Left forelimb (tissue), 1 donor: ENCODE measurements around the gene TTC39A.

ENCODE experiments used
- DNase-seq: peaks from one replicate; pipeline ENCODE4 v3.0.0-alpha.2; 2018; ENCODE audit warnings: low spot score

The TTC39A gene

DNA sequence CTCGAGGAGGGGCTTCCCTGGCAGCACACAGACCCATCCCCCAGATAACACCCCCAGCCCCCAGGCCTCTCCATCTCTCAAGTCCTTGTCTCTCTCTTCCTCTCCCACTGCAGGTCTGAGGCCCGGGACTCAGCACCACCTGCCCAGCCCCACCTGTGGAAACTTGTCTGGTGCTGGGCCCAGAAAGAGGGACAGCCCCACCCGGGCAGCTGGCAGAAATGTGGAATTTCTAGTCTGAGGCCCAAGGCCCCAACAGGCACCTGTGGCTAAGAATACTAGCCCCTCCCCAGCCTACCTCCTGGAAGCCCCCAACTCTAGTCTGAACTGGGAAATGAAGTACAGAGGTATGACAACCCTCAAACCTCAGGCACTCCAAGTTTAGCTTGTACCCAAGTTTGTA lies 15.4 kb downstream of the TTC39A start:
- DNase-seq = no peak

- DNase-seq = no peak
Measured at GRCh38 chr1:51313961-51314777, 16.2 kb downstream of the TTC39A start.

DNA sequence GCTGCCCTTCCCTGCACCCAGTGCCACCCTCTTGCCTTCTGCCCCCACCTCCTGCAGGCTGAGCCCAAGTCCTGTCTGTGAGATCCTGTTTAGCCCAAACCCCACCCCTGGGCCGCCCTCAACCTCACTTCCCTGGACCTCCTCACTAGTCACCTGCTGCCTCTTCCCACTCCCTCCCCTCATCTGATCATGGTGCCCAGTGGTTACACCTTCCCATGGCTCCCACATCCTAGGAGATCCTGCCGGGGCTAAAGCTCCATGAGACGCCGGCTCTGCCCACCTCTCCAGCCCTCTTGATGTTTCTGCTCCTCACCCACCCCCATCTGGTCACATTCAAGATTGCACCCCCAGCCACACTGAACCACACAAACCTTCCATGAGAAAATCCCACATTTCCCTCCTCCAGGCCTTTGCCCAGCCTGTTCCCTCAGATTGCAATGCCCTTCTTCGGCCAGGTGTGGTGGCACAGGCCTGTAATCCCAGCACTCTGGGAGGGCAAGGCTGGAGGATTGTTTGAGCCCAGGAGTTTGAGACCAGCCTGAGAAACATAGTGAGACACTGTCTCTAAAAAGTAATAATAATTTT lies 17.0 kb downstream of the TTC39A start:
- no peak for DNase-seq

DNA sequence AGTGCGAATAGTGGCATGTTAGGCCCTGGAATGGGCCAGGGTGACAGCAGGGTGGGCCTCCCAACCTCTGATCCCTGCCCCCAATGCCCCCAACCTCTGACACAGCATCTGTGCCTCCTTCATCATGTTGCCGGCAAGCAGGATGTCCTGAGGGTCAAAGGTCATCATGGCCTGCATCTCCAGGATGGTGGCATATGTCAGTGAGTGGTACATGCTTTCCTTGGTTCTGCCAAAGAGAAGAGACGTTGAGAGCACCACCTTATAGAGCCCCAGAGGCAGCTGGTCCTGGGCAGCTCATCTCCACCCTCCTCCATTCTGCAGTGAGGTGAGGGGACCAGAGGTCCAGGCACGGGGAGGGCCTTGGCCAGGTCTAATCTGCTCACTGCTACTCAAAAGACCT lies 17.6 kb downstream of the TTC39A start:
- DNase-seq = no peak

DNA sequence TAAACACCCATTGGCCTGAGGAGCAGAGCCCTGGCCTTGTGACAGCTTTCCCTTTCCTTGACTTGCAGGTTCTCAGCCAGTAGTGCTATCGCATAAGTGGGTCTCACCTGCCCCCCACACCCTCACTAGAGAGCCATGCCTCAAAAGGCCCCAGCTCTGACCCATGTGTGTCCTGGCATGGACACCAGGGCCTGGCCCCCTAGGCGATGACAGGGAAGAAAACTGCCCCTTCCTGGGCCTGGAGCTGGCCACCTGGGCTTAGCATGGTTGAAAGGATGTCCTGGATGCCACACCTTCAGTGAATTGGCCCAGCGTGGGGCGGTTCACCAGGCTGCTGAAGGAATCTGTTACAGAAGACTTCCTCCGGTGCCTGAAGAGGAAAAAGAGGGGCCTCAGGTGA lies 18.5 kb downstream of the TTC39A start:
- no peak for DNase-seq

GRCh38 chr1:51310871-51311613 lies 19.3 kb downstream of the TTC39A start:
- no peak for DNase-seq

GRCh38 chr1:51309291-51309690 lies 21.1 kb downstream of the TTC39A start:
- DNase-seq = no peak

DNA sequence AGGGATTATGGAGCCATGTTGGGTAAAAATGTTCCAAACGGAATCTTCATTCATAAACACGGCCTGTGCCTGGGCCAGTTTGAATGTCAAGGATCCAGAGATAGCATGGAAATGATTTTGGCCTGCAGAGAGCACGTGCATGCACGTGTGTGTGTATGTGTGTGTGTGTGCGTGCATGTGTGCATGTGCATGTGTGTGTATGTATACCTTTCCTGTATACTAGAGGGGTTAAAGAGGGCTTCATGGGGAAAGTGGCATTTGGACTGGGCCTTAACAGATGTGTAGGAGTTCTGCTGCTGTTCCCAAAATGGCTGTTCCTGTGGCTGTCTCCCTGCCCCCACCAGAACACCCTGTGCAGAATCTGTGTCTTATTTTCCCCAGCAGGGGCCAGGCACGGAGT lies 21.7 kb downstream of the TTC39A start:
- DNase-seq = no peak

DNA sequence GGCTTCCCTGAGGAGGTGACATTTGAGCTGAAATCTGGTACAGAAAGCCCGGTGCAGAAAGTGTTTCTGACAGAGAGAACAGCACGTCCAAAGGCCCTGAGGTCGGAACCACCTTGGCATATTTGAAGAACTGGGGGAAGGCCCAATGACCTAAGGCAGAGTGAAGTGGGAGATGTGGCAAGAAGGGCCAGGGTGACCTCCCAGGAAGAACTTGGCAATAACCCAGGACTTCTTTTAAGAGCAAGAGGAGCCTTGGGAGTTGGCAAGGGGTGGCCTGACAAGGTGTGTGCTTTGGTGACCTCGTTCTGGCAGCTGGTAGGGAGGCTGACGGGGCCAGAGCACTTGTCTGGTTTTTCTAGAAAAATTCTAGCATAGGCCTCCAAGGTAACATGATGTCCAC lies 23.4 kb downstream of the TTC39A start:
- DNase-seq = no peak

GRCh38 chr1:51305371-51305823 lies 25.0 kb downstream of the TTC39A start:
- DNase-seq = no peak

- no peak for DNase-seq
Measured at GRCh38 chr1:51304360-51304759, 26.0 kb downstream of the TTC39A start.

GRCh38 chr1:51303751-51304251 lies 26.6 kb downstream of the TTC39A start:
- no peak for DNase-seq

GRCh38 chr1:51303315-51303714 lies 27.0 kb downstream of the TTC39A start:
- no peak for DNase-seq

- no peak for DNase-seq
Measured at GRCh38 chr1:51302746-51303145, 27.6 kb downstream of the TTC39A start.

GRCh38 chr1:51302270-51302669 lies 28.1 kb downstream of the TTC39A start:
- no peak for DNase-seq

DNA sequence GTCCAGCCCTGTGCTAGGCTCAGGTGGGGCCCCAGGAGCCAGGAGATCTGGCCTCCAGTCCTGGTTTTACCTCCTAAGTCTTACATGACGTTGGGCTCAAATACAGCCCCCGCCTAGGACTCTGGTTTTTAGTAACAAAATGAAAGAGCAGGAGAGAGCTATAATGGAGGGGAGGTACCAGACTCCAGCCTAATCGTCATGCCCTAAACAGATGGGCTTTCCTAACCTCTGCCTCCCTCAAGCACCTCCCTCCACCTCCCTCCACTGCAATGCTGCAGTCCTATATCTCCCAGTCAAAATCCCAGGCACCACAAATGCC lies 28.6 kb downstream of the TTC39A start:
- DNase-seq = no peak

DNA sequence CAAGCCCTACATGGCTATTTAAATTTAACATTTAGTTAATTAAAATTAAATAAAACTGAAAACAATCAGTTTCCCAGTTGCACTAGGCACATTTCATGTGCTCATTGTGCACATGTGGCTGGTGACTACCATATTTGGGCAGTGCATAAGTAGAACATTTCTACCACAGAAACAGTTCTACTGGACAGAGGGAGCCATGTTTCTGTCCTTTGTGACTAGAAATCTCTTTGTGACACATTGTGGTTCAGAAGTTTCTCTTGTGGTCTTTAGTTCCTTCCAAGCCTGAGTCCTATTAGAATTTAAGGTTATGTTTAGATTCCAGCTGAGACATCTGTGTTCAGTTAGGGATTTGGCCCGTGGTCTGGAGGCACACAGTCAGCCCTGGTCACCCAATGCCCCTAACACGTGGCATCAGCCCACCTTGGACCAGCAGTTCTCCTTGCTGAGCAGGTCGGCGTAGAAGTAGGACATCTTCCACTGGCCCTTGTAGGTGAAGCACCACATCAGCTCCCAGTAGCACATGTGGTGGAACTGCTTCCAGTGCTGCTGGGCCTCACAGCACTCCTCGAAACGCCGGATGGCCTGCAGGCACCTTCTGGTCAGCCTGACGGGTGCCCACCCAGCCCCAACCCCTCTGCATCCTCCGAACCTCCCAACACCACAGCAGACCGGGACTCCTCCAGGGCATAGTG lies 29.1 kb downstream of the TTC39A start:
- DNase-seq = no peak

DNA sequence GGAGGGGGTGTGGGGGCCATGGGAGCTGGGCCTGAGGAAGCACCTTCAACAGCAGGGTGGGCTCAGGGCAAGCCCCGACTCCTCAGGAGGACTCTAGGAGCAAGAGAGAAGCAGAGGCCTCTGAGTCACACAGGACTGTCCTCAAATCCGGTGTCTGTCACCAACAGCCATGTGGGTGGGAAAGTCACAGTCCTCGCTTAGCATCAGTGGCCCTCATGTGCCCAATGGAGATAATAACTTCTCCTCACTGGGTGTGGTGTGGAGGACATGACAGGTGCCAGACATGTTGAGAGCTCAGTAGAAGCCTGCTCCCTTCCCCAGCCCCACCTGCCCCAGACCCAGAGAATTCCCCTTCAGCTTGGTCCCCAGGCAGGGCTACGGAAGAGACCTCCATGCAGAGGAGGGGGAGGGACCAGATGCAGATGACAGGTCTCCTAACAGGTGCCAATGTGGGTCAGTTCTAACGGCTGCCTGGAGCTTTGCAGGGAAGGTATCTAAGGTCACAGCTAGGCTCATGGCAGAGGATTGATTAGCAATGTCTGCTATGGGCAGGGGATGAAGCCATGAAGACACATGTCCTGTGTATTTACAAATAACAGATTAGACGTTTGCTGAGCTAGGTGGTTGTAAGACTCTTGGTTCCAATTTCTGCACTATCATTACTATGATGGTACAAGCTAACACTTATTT lies 30.2 kb downstream of the TTC39A start:
- DNase-seq = no peak

GRCh38 chr1:51299185-51299885 lies 31.0 kb downstream of the TTC39A start:
- no peak for DNase-seq

DNA sequence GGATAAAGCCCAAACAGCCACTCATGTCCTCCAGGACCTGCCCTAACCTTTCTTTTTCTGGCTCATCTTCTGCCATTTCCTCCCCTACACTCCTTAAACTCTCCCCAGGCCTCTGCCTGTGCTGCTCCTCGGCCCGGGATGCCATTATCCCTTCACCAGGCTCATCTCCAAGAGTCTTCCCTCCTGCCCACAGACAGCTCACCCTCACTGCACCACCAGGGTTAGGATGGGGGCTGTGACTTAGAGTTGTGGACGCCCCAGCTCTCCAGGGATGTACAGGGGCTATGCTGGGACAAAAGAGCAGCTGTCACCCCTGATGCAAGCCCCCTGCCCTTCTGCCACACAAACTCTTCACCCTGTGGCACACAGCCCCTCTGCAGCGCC lies 32.0 kb downstream of the TTC39A start:
- no peak for DNase-seq
